GM18502 (cell line): ENCODE data around the gene SH3PXD2B.
"Not testable (repeated sequence)": the region's sequence is repeated elsewhere in the genome, so short reads cannot be mapped to it uniquely, and the experiment has no call there.

ENCODE experiments used
- ATAC-seq: cut with Tn5 transposase; IDR thresholded peaks from one replicate; pipeline ENCODE4 v1.9.1; 2021; ENCODE audit warnings: mild to moderate bottlenecking; ENCODE audit not compliant: unreplicated experiment, poor library complexity

SH3PXD2B gene

GRCh38 chr5:172347496-172348052, 106.8 kb downstream of the SH3PXD2B start:
- ATAC-seq, result no peak

DNA sequence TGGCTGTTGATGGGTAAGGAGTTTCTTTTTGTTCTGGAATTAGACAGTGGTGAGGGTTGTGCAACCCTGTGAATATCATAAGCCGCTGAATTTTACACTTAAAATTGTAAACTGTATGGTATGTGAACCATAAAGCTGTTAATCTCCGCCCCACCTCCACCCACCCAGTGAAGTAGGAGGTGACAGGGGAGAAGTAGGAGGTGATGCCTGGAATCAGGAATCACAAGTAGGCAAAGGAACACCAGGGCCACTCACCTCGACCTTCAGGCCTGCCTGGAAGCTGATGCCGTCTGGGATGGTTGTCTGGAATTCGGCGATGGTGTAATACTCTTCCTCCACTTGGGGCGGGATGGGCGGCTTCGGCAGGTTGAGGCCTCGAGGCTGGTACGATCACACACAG, 108.4 kb downstream of the SH3PXD2B start:
- ATAC-seq, result no peak

DNA sequence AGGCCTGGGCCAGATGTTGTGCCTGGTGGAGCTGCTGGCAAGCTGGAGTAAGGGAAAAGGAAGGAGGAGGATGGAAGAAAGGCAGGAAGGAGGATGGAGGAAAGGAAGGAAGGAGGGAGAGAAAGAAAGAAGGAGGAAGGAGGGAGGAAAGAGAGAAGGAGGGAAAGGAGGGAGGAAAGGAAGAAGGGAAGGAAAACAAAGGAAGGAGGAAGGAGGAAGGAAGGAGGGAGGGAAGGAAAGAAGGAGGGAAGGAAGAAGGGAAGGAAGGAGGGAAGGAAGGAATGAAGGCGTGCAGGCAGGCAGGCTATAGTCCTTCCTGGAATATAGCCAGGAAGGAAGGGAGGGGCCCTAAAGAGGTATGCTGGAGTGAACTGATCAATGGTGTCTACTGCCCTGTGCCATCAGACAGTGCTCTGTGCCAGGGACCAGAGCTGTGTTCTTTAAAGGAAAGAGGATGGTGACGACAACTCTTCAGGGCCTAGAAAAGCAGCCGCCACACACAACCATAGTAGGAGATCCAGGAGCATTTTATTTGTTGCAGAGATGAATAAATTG, 109.4 kb downstream of the SH3PXD2B start:
- no peak for ATAC-seq

- no peak for ATAC-seq
These were observed 110.6 kb downstream of the SH3PXD2B start for GRCh38 chr5:172343741-172344140.

- no peak for ATAC-seq
These were observed 111.4 kb downstream of the SH3PXD2B start for GRCh38 chr5:172342918-172343317.

DNA sequence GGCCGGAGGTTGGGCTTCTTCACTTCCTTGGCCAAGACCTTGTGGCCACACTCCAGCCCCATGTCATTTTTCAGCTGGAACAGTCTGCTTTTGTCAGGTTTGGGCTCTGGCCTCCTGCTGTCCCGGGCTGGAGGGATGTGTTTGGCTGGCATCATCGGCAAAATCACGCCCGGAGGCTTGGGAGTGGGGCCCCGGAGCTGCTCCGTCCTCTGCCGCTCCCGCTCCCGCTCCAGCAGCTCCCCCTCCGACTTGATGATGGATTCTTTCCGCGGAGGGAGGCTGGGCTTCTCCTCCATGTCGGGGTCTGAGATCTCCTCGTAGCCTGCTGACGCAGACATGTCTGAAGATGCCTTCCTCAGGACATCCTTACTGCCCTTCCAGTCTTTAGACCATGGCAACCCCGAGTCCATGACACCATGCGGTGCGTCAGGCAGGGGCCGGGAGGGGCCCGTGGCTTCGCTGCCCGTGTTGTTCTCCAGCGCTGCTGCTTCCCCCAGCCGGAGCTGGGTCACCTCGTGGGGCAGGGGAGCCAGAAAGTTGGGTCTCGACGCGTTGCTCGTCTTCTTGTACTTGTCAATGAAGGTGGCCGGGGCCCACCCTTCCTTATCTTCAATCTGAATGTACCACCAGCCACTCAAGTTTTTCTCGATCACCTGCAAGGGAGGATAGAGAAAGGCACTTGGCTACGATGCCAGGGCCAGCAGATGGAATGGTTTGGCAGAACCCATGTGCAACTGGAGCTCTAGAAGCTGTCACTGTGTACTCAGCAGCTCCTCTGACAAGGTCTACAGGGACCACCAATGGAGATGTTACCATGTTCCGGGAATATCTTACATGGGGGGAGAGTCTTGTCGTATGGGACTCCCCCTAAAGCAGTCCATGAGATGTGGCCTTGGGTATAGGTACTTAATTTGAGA, 114.8 kb downstream of the SH3PXD2B start:
- no peak for ATAC-seq

GRCh38 chr5:172336676-172337285, 117.5 kb downstream of the SH3PXD2B start:
- ATAC-seq, result no peak

DNA sequence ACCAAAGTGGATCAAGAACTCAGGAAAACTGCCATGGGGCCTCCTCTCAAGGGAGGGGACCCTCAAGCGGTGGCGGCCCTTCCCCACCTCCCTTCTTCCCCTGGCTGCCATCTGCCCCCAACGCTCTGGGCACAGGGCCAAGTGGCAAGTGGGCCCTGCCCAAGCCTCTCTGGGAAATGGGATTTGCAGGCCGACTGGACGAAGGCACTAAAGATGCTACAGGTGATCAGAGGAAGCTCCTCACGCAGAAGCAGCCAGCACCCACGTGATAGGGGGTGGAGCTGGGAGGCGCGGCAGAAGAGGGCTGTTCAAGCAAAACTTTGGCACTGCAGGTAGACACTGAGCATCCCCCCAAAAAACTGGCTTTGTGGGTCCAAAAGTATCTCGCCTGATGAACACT, 118.1 kb downstream of the SH3PXD2B start:
- ATAC-seq, result no peak

DNA sequence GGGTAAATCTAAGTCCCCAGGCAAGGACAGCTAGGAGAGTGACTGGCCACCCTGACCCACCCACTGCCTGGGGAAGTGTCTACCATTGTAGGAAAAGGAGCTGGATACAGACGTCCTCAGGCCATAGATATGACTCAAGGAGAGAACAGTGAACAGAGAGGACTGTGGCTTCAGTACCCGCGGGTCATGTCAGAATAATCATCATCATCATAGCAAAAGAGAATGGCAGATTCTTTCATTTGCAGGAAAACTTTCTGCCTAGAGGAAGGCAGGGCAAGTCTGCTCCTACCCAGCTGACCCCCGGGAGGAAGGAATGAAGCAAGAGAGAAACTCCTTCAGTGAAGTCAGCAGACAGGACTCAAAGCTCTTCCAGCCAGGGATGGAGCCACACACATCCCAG, 118.6 kb downstream of the SH3PXD2B start:
- no peak for ATAC-seq

- no peak for ATAC-seq
These were observed 119.7 kb downstream of the SH3PXD2B start for GRCh38 chr5:172334641-172335040.

- ATAC-seq, result no peak
These were observed 120.1 kb downstream of the SH3PXD2B start for GRCh38 chr5:172334196-172334595.

DNA sequence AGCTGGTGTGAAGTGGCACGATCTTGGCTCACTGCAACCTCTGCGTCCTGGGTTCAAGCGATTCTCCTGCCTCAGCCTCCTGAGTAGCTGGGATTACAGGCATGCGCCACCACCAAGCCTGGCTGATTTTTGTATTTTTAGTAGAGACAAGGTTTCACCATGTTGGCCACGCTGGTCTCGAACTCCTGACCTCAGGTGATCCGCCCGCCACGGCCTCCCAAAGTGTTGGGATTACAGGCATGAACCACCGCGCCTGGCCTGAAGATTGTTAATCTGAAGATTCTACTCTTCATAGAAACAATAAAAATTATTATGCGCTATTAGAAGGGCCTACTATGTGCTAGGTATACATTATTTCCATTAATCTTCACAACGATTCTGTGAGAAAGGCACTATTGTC, 127.4 kb downstream of the SH3PXD2B start:
- ATAC-seq, result not testable (repeated sequence)

DNA sequence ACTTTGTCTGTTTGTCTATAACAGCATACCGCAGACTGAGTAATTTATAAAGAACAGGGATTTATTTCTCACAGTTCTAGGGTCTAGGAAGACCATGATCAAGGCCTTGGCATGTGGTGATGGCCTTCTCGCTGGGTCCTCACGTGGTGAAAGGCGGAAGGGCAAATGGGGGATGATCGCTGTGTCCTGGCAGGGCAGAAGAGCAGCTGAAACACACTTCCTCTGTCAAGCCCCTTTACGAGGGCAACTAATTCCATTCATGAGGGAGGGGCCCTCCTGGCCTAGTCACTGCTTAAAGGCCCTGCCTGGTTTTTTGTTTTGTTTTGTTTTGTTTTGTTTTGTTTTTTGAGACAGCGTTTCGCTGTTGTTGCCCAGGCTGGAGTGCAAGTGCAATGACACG, 128.9 kb downstream of the SH3PXD2B start:
- no peak for ATAC-seq

- ATAC-seq, result peak; percentile 87
These were observed 132.0 kb downstream of the SH3PXD2B start for GRCh38 chr5:172322028-172322965.

GRCh38 chr5:172321593-172321992, 132.7 kb downstream of the SH3PXD2B start:
- ATAC-seq, result peak; percentile 28

GRCh38 chr5:172319708-172320441, 134.4 kb downstream of the SH3PXD2B start:
- no peak for ATAC-seq

DNA sequence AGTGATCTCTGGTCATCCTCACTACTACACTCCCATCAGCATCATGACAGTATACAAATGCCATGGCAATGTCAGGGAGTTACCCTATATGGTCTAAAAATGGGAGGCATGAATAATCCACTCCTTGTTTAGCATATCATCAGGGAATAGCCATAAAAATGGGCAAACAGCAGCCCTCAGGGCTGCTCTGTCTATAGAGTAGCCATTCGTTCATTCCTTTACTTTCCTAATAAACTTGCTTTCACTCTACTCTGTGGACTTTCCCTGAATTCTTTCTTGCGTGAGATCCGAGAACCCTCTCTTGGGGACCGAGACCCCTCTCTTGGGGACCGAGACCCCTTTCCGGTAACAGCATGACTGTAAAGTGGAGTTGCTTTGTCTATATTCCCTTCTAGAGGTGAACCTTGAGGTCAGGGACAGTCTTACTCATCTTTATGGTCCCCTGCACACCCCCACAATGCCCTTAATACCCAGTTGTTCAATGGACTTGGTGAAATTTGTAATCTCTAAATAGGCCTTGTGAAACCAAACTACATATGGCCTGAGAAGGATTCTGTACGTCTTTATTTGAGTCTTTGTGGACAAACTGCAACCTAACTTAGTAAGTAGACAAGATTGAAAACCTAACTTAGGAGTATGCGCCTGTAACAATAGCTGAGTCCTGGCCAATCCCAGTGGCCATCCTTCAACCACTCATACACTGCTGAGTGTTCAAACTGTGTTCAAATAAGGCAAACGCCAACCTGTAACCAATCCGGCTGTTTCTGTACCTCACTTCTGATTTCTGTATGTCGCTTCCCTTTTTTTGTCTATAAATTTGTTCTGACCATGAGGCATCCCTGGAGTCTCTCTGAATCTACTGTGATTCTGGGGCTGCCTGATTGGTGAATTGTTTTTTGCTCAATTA, 138.5 kb downstream of the SH3PXD2B start:
- ATAC-seq, result peak; percentile 70

- no peak for ATAC-seq
These were observed 140.4 kb downstream of the SH3PXD2B start for GRCh38 chr5:172313915-172314314.
